HFF-Myc (cell line): ENCODE measurements around the gene KRTAP5-6.
"Not testable (repeated sequence)": the region's sequence is repeated elsewhere in the genome, so short reads cannot be mapped to it uniquely, and the experiment has no call there.

Experiments
- DNase-seq: peaks from one replicate; pipeline ENCODE4 v3.0.0-alpha.2; 2011; ENCODE audit warnings: low read depth; ENCODE audit errors: extremely low read depth
- H3K4me3 ChIP-seq: replicated peaks from 2 replicates; pipeline ENCODE4 v1.5.1; 2011; ENCODE audit warnings: low read depth, mild to moderate bottlenecking, control low read depth, low read length
- CTCF ChIP-seq: IDR thresholded peaks from 2 replicates; pipeline ENCODE4 v1.5.1; 2012; ENCODE audit warnings: mild to moderate bottlenecking, low read depth, low read length, control low read depth; ENCODE audit errors: missing control alignments

The KRTAP5-6 gene

GRCh38 chr11:1679881-1680280 is 17.1 kb upstream of the KRTAP5-6 start:
- DNase-seq: no peak

GRCh38 chr11:1682225-1682905 is 14.6 kb upstream of the KRTAP5-6 start:
- no peak for TF ChIP-seq CTCF
- DNase-seq: no peak
- no peak overlapping the region for H3K4me3 ChIP-seq

More at GRCh38 chr11:1679881-1680280, 17.1 kb upstream of the KRTAP5-6 start:
- no peak overlapping the region for H3K4me3 ChIP-seq
- no peak for TF ChIP-seq CTCF

GRCh38 chr11:1683216-1683615 is 13.8 kb upstream of the KRTAP5-6 start:
- not testable (repeated sequence) for DNase-seq, H3K4me3 ChIP-seq

GRCh38 chr11:1683904-1684572 is 13.0 kb upstream of the KRTAP5-6 start:
- DNase-seq, H3K4me3 ChIP-seq: not testable (repeated sequence)

GRCh38 chr11:1684886-1685874 is 11.8 kb upstream of the KRTAP5-6 start:
- DNase-seq, H3K4me3 ChIP-seq: not testable (repeated sequence)

- not testable (repeated sequence) for H3K4me3 ChIP-seq, DNase-seq
These were observed 10.8 kb upstream of the KRTAP5-6 start for GRCh38 chr11:1686220-1686619.

GRCh38 chr11:1688336-1688947 is 8.6 kb upstream of the KRTAP5-6 start:
- not testable (repeated sequence) for H3K4me3 ChIP-seq, DNase-seq

GRCh38 chr11:1689250-1690166 is 7.5 kb upstream of the KRTAP5-6 start:
- H3K4me3 ChIP-seq, DNase-seq: not testable (repeated sequence)

- H3K4me3 ChIP-seq: no peak overlapping the region
- no peak for TF ChIP-seq CTCF
- no peak for DNase-seq
These were observed 6.6 kb upstream of the KRTAP5-6 start for GRCh38 chr11:1690167-1691025.
